ENCODE data around the gene OR2J1. TPM values are rescaled to one million over a fixed set of nuclear protein-coding genes. Genes with fewer than 3 reads are reported as not detected.
"Not testable (repeated sequence)": the region's sequence is repeated elsewhere in the genome, so short reads cannot be mapped to it uniquely, and the experiment has no call there.

Gene OR2J1
- not detected for total RNA-seq

DNA sequence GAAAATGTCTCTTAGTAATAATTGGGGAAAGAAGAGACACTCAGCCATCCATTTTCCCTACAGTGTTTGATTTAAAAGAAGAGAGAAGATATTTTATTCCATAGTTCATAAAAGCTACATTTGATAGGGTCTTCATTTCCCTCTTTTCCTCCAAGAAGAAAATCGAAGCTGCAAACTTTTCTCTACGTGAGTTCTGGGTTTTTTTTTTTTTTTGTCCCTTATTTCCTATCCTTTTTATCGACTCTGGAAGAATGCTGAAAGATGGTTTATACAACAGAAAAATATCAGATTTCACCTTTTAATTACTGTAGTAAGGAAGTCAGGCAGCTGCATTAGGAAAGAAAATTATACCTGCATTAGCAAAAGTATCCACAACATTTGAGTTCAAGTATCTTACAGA lies at the start of gene OR2J1:
Gene OR2J1 (plus strand): TSS at position 301 of the 400 bp plus-strand sequence. CDS start 1,453 bp downstream, outside the sequence.
- Mint-ChIP-seq H3K4me1 (no peaks in the 10 kb centered on the region), H3K27ac (no peak within 1 kb of the TSS), H3K4me3 (no peak within 1 kb of the TSS), H3K27me3 (peaks cover 19% of the 10 kb centered on the region), H3K9me3 (ENCODE audit: low read depth) (no peaks in the 10 kb centered on the region), H3K36me3 (no peaks in the 10 kb centered on the region)
- no peak for ATAC-seq
- no peak for DNase-seq
- CTCF ChIA-PET: no interaction called here

DNA sequence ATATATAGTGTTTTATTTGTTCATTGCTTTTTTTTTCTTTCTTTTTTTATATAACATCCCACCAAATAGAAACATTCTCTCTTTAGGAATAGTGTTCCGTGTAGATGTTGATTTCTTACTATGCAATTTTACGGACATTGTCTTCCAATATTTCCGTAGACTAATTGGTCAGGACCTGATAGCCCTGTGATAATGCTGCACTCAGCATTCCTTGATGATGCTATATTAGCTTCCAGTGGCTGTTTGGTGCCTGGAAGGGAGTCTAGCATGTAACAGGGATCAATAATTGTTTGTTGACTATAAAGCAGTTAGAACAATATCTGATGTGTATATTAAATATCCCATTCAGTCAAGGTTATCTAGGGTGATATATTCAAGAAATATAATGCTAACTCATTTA lies 47.6 kb upstream of the OR2J1 start:
- Mint-ChIP-seq H3K4me3 (no peak overlapping the region), H3K27me3 (peaks cover 33% of the 10 kb centered on the region), H3K27ac (no peak overlapping the region), H3K9me3 (ENCODE audit: low read depth) (no peaks in the 10 kb centered on the region), H3K4me1 (no peaks in the 10 kb centered on the region), H3K36me3 (no peaks in the 10 kb centered on the region)
- CTCF ChIA-PET: no interaction called here
- DNase-seq: no peak
- ATAC-seq: no peak

DNA sequence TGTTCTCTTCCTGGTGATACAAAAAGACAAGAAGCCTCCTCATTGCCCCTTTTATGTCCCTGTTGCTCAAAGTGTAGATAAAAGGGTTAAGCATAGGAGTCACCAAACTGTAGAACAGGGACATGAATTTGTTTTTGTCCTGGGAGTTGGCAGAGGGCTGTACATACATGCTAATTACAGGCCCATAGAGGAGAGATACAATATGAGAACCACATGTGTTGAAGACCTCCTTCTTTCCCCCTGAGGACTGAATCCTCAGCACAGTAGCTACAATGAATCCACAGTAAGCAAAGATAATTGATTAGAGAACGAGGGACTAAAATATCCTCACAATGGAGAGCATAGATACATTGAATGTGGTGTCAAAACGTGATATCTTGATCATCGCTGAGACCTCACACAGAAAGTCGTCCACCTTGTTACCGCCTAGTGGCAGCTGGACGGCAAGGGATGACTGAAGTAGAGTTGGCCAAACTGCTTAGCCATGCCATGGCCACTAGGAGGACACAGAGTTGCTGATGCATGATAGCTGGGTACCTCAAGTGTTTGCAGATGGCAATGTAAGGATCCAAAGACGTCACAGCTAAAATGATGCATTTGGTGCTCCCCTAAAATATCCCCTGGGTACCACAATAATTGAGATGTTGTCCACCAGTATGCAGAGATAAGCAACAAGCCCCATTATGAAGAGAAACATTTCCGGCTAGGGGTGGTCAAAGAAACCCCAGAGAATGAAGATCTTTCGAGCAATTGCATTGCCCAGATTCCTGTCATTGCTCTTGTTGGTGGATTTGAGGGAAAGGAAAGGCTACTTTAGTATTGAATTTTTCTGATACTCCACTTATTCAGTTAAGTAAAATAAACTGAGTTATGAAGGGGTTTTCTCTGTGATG lies 27.2 kb upstream of the OR2J1 start:
- H3K9me3 Mint-ChIP-seq (ENCODE audit: low read depth): no peaks in the 10 kb centered on the region
- H3K4me1 Mint-ChIP-seq: no peaks in the 10 kb centered on the region
- no peak overlapping the region for H3K4me3 Mint-ChIP-seq
- DNase-seq (no peak), ATAC-seq (no peak)
- H3K27me3 Mint-ChIP-seq: peaks cover 28% of the 10 kb centered on the region
- CTCF ChIA-PET: no interaction called here
- H3K27ac Mint-ChIP-seq: no peak overlapping the region
- no peaks in the 10 kb centered on the region for H3K36me3 Mint-ChIP-seq

DNA sequence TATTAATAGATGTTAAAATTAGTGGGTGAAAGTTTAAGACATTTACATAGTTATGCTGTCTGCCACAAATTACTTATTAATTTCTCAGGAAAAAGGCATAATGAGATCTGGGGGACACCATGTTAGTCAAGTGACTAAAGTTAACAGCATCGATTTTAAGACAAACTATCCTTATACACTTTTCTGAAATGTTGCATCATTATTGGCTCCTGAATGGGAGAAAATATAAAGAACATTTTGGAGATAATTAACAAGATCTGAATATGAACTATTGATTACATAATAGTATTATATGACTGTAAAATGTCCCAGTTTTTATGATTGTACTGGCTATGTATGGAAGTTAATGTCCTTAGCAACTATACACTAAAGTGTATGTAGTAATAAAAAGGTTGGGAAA lies 20.1 kb upstream of the OR2J1 start:
- Mint-ChIP-seq H3K27ac (no peak overlapping the region), H3K9me3 (ENCODE audit: low read depth) (no peaks in the 10 kb centered on the region), H3K4me1 (no peaks in the 10 kb centered on the region)

DNA sequence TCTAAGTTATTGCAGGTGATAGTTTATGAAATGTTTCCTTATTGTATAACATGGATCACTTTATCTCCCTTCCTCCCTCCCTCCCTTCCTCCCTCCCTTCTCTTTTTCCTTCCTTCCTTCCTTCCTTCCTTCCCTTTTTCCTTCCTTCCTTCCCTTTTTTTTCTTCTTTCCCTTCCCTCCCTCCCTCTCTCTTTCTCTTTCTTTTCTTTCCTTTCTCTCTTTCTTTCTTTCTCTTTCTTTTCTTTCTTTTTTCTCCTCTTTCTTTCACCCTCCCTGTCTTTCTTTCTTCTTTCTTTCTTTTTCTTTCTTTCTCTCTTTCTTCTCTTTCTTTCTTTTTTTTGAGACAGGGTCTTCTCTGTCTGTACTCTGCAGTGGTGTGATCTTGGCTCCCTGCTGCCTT lies 18.0 kb upstream of the OR2J1 start:
- Mint-ChIP-seq H3K36me3 (no peaks in the 10 kb centered on the region), H3K4me3 (no peak overlapping the region), H3K27me3 (peaks cover 7% of the 10 kb centered on the region), H3K27ac (no peak overlapping the region), H3K4me1 (no peaks in the 10 kb centered on the region), H3K9me3 (ENCODE audit: low read depth) (no peaks in the 10 kb centered on the region)
- no peak for DNase-seq
- no peak for ATAC-seq
- CTCF ChIA-PET: no interaction called here

More for the DNA sequence above, 20.1 kb upstream of the OR2J1 start:
- DNase-seq: no peak
- no peak overlapping the region for H3K4me3 Mint-ChIP-seq
- CTCF ChIA-PET: no interaction called here
- peaks cover 13% of the 10 kb centered on the region for H3K27me3 Mint-ChIP-seq
- no peak for ATAC-seq
- no peaks in the 10 kb centered on the region for H3K36me3 Mint-ChIP-seq

DNA sequence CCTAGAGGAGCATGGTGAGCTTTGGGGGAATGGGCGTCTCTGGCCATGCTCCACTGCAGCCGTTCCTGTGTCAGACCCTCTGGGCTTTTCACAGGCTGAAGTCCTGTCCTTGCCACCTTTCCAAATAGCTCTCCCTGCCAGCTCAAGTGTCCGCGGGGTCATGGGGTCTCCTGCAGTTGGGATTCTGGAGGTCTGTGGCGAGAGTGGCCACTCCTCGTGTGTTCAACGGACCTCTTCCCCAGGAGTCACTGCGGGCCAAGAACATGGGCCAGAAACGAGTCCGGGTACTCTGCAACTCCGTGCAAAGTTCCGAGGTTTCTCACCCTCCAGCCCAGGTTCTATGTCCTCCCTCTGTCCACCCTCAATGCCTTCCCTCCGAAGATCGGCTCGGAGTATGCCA lies 16.8 kb upstream of the OR2J1 start:
- Mint-ChIP-seq H3K4me1 (no peaks in the 10 kb centered on the region), H3K9me3 (ENCODE audit: low read depth) (no peaks in the 10 kb centered on the region), H3K27me3 (peaks cover 3% of the 10 kb centered on the region), H3K36me3 (no peaks in the 10 kb centered on the region), H3K4me3 (no peak overlapping the region), H3K27ac (no peak overlapping the region)
- CTCF ChIA-PET: no interaction called here
- DNase-seq (no peak), ATAC-seq (no peak)

DNA sequence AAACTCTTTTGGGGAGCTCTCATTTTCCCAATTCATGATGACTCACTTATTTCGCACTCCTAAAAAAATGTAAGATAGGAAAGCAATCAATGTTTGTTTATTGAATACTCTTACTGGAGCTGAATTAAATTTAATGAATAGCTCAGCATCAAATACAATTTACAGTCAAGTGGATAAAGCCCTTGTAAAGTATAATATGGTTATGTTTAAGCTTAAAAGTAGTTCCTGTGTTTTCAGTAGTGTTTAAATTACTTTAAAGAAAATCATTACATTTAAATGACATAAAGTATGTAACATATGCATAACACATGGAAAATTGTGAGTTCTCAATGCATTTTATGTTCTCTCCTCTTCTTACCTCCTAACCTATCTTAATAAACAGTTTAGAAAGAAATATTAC lies 12.1 kb upstream of the OR2J1 start, which contains the start of gene OR2B3:
Gene OR2B3 (minus strand): TSS at position 101 of the 400 bp plus-strand sequence. CDS start 65 bp downstream, at position 36.
- CTCF ChIA-PET: no interaction called here

DNA sequence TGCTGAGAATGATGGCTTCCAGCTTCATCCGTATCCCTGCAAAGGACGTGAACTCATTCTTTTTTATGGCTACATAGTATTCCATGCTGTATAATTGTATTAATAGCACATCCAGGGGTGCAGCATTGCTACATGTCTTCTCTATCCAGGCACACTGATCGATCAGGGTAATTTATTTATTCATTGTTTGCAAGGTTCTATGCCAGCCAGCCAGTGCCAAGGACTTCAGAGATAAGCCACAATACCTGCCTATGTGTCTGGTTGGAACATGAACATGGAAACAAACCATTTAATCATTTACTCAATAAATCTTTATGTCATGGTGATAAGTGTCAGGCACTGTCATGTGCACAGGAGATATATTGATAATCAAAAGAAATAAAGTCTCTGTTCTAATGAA lies 6.3 kb upstream of the OR2J1 start:
- no peaks in the 10 kb centered on the region for H3K9me3 Mint-ChIP-seq (ENCODE audit: low read depth)

More for the DNA sequence above, 12.1 kb upstream of the OR2J1 start, which contains the start of gene OR2B3:
- Mint-ChIP-seq H3K36me3 (no peaks in the 10 kb centered on the region), H3K9me3 (ENCODE audit: low read depth) (no peaks in the 10 kb centered on the region), H3K27me3 (peaks cover 14% of the 10 kb centered on the region), H3K4me1 (no peaks in the 10 kb centered on the region), H3K27ac (no peak within 1 kb of the TSS), H3K4me3 (no peak within 1 kb of the TSS)
- DNase-seq: no peak
- no peak for ATAC-seq

DNA sequence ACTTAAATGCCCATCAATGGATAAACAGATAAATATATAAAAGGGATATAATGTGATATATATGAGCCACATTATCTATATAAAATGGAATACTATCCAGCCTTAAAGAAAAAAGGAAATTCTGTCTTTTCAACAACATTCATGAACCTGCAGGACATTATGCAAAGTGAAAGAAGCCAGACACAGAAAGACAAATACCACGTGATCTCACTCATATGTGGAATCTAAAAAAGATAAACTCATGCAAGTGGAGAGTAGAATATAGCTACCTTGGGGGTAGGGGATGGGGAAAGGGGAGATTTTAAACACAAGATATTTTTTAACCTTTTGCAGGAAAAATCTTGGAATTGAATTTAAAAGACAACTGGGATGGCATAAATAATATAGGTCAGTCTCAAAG lies 1.5 kb upstream of the OR2J1 start:
- DNase-seq (no peak), ATAC-seq (no peak)
- Mint-ChIP-seq H3K4me3 (no peak overlapping the region), H3K27ac (no peak overlapping the region), H3K36me3 (no peaks in the 10 kb centered on the region), H3K9me3 (ENCODE audit: low read depth) (no peaks in the 10 kb centered on the region), H3K27me3 (peaks cover 19% of the 10 kb centered on the region), H3K4me1 (no peaks in the 10 kb centered on the region)
- CTCF ChIA-PET: no interaction called here

More for the DNA sequence above, 6.3 kb upstream of the OR2J1 start:
- Mint-ChIP-seq H3K36me3 (no peaks in the 10 kb centered on the region), H3K27ac (no peak overlapping the region), H3K27me3 (peaks cover 18% of the 10 kb centered on the region), H3K4me3 (no peak overlapping the region), H3K4me1 (no peaks in the 10 kb centered on the region)
- DNase-seq (no peak), ATAC-seq (no peak)
- CTCF ChIA-PET: no interaction called here

DNA sequence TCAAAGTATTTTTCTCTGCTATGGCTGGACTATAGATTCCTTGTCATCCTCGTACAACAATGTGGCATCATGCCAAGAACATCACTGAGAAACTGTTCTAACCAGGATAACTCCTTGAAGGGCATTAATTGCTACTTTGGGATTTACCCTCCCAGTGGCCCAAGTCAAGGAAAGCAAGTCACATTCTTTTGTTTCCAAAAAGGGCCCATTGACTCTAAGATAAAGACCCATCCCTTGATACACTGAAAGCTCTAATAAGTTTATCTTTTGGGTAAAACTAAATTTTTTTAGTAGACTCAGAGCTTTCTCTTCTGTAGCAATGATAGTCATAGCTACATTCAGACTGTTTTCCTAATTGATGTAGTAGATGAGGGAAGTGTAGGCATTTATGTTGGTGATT lies 8.5 kb downstream of the OR2J1 start, which contains the start of gene OR2J3:
Gene OR2J3 (plus strand): TSS at position 301 of the 400 bp plus-strand sequence. CDS start 3,833 bp downstream, outside the sequence.
- H3K4me1 Mint-ChIP-seq: no peaks in the 10 kb centered on the region
- DNase-seq (no peak), ATAC-seq (no peak)
- CTCF ChIA-PET: no interaction called here
- no peaks in the 10 kb centered on the region for H3K36me3 Mint-ChIP-seq
- peaks cover 29% of the 10 kb centered on the region for H3K27me3 Mint-ChIP-seq
- H3K4me3 Mint-ChIP-seq: no peak within 1 kb of the TSS
- H3K27ac Mint-ChIP-seq: no peak within 1 kb of the TSS
- H3K9me3 Mint-ChIP-seq (ENCODE audit: low read depth): no peaks in the 10 kb centered on the region

DNA sequence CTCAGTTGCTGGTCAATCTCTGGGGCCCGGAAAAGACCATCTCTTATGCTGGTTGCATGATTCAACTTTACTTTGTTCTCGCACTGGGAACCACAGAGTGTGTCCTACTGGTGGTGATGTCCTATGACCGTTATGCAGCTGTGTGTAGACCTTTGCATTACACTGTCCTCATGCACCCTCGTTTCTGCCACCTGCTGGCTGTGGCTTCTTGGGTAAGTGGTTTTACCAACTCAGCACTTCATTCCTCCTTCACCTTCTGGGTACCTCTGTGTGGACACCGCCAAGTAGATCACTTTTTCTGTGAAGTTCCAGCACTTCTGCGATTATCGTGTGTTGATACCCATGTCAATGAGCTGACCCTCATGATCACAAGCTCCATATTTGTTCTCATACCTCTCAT lies 12.8 kb downstream of the OR2J1 start:
- CTCF ChIA-PET: no interaction called here
- H3K36me3 Mint-ChIP-seq: no peaks in the 10 kb centered on the region
- H3K4me3 Mint-ChIP-seq: no peak overlapping the region
- ATAC-seq (no peak), DNase-seq (no peak)
- H3K4me1 Mint-ChIP-seq: no peaks in the 10 kb centered on the region
- H3K27me3 Mint-ChIP-seq: peaks cover 27% of the 10 kb centered on the region
- no peaks in the 10 kb centered on the region for H3K9me3 Mint-ChIP-seq (ENCODE audit: low read depth)
- no peak overlapping the region for H3K27ac Mint-ChIP-seq

DNA sequence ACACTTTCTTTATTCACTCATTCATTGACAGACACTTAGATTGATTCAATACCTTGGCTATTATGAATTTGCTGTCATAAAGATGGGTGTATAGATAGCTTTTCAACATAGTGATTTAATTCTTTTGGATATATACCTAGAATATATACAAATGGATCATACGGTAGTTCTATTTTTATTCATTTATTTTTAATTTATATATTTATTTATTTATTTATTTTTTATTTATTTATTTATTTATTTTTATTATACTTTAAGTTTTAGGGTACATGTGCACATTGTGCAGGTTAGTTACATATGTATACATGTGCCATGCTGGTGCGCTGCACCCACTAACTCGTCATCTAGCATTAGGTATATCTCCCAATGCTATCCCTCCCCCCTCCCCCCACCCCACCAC lies 15.7 kb downstream of the OR2J1 start:
- peaks cover 13% of the 10 kb centered on the region for H3K27me3 Mint-ChIP-seq
- CTCF ChIA-PET; H3K36me3 Mint-ChIP-seq; H3K4me3 Mint-ChIP-seq; ATAC-seq; DNase-seq; H3K27ac Mint-ChIP-seq; H3K9me3 Mint-ChIP-seq (ENCODE audit: low read depth); H3K4me1 Mint-ChIP-seq: not testable (repeated sequence)

DNA sequence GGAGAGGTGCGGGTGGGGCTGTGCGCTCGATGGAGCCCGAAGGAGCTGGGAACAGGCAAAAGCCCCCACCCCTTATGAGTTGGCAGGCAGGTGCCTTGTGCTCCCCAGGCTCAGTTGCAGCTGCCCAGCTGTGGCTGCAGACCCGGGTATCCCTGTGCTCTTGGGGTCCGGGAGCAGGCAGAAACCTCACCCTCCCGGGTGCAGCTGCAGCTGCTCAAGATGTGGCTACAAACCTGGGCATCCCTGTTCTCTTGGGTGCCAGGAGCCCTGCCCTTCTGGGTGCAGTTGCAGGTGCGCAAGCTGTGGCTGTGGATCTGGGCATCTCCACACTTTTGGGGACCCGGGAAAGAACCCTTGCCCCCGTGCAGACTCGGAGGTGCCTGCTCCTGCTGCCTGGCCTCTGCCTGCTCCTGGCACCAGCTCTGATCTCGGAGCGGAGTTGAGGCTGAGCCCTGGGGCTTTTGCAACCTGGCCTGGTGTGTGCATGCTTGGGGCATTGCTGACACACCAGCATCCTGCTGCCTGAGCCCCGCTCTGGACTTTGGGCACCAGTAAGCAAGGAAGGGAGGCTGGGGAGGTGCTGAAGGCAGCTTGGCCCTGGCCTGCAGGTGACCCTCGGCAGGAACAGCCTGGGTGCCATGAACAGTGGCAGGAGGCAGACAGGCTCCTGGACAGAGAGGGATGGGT lies 30.2 kb downstream of the OR2J1 start:
- no peak for DNase-seq
- H3K4me3 Mint-ChIP-seq: no peak overlapping the region
- H3K36me3 Mint-ChIP-seq: no peaks in the 10 kb centered on the region
- no peak for ATAC-seq
- H3K27me3 Mint-ChIP-seq: peaks cover 23% of the 10 kb centered on the region
- H3K27ac Mint-ChIP-seq: no peak overlapping the region
- no peaks in the 10 kb centered on the region for H3K9me3 Mint-ChIP-seq (ENCODE audit: low read depth)
- CTCF ChIA-PET: no interaction called here
- H3K4me1 Mint-ChIP-seq: no peaks in the 10 kb centered on the region

DNA sequence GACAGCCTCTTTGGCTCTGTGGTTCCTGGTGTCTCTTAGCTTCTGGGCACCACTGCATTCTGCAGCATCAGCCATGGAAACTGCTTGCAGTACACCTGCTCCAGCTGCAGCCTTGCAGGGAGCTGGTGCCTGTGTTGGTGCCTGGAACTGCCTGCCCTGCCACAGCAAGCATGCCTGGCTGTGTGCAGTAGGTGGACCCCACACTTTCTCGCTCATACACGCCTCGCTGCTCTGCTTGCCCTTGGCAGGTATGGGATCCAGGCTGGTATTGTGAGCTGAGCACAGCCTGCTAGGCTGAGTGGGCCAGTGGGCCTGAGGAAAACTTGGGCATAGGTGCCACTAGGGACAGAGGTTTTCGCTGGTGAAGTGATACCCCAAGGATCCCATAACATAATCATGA lies 31.4 kb downstream of the OR2J1 start:
- Mint-ChIP-seq H3K4me1 (no peaks in the 10 kb centered on the region), H3K27ac (no peak overlapping the region), H3K27me3 (peaks cover 25% of the 10 kb centered on the region), H3K9me3 (ENCODE audit: low read depth) (no peaks in the 10 kb centered on the region), H3K36me3 (no peaks in the 10 kb centered on the region), H3K4me3 (no peak overlapping the region)
- no peak for DNase-seq
- no peak for ATAC-seq
- CTCF ChIA-PET: no interaction called here

Data from activated CD8-positive, alpha-beta memory T cell treated with anti-CD3 and anti-CD28 coated beads, Interleukin-2, amount 10 ng/mL, durations not matched to agents 7 days and 5 days (primary cell).